HepG2 (cell line): ENCODE results near the gene SSTR5. TPM values are rescaled to one million over a fixed set of nuclear protein-coding genes. Genes with fewer than 3 reads are reported as not detected.

Experiments used
- DNMT1 ChIP-seq: sonication (generic); formaldehyde crosslinking; IDR thresholded peaks from 2 replicates; pipeline ENCODE4 v1.5.1; 2020; ENCODE audit warnings: mild to moderate bottlenecking, missing genetic modification reagents
- HMGA1 ChIP-seq: sonication (generic); formaldehyde crosslinking; conservative IDR thresholded peaks from 2 replicates; pipeline ENCODE4 v1.4.0; 2020; ENCODE audit warnings: missing genetic modification reagents
- ISL2 ChIP-seq: sonication (generic); formaldehyde crosslinking; IDR thresholded peaks from 2 replicates; pipeline ENCODE4 v1.5.0; 2020; ENCODE audit warnings: missing genetic modification reagents
- PHF8 ChIP-seq: sonication (generic); formaldehyde crosslinking; IDR thresholded peaks from 2 replicates; pipeline ENCODE4 v1.5.0; 2020; ENCODE audit warnings: missing genetic modification reagents
- PRMT3 ChIP-seq: sonication (generic); formaldehyde crosslinking; IDR thresholded peaks from 2 replicates; pipeline ENCODE4 v1.8.1; 2022; ENCODE audit warnings: low read depth, mild to moderate bottlenecking, moderate library complexity, missing genetic modification reagents, borderline replicate concordance
- ZNF101 ChIP-seq: sonication (generic); formaldehyde crosslinking; IDR thresholded peaks from 2 replicates; pipeline ENCODE4 v1.4.0; 2020; ENCODE audit warnings: mild to moderate bottlenecking, low read depth, missing genetic modification reagents, borderline replicate concordance
- ZNF232 ChIP-seq: sonication (generic); formaldehyde crosslinking; IDR thresholded peaks from 2 replicates; pipeline ENCODE4 v1.4.0; 2020; ENCODE audit warnings: missing genetic modification reagents, borderline replicate concordance
- polyA plus RNA-seq, 8 experiments: library from polyadenylated mRNA; depleted of rRNA in 3 of 8; stranded (reverse) in 7 of 8; unstranded in 1 of 8; fragments of >200 nt; fragmentation: Illumina TruSeq in 4 of 8; extraction: Trizol in 4 of 8; gene quantifications; 2 replicates each; pipeline versions ENCODE4 v1.2.1 to v1.2.3, GENCODE V29; 2011 to 2016; ENCODE audit warnings: low read depth in 4 of 8, missing spikeins in 1 of 8, mixed read lengths in 1 of 8; ENCODE audit not compliant: insufficient read depth in 1 of 8
- total RNA-seq, 5 experiments: library from RNA; depleted of rRNA; stranded (reverse); fragments of >200 nt; fragmentation: Illumina TruSeq; extraction: Trizol; gene quantifications; 2 replicates each; pipeline ENCODE4 v1.2.3, GENCODE V29; 2016; ENCODE audit warnings: low read depth in 1 of 5
- TF ChIP-seq, protein P1 (sequence below): sonication (generic); formaldehyde crosslinking; IDR thresholded peaks from 2 replicates; pipeline ENCODE4 v1.4.0; 2020; ENCODE audit warnings: missing genetic modification reagents
- TF ChIP-seq, protein P2 (sequence below): sonication (generic); formaldehyde crosslinking; IDR thresholded peaks from 2 replicates; pipeline ENCODE4 v1.4.0; 2020; ENCODE audit warnings: missing genetic modification reagents, mild to moderate bottlenecking, borderline replicate concordance

Gene SSTR5
- total and polyA plus RNA-seq, 2 of the 13 experiments (the other 11 are each of a cell fraction or from before 2014, with no cell fraction given): 0.20 to 0.49 TPM

DNA sequence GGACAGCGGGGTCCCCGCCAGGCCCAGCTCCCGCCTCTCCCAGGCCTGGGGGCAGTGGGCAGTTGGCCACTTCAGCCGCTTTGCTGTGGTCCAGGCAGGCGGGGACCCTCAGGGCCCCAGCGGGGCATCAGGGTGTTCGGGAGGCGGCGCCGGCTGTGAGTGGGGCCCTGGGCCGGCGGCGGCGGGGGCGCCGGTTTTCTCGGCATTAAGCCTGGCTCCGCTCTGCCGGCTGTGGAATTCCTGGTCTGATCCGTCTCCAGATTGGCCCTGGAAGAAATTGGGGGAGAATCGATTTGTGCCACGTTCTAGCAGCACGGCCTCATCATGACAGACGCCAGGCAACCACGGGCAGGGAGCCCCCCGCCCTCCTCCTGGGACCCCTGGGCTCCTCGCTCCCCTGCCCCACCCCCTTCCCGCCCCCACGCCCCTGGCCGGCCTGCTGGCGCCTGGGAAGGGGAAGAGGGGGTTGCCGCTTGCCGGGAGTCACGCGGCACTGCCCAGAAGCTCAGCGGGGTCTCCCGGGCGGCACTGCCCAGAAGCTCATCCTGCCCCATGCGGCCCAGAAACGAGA is 28.6 kb upstream of the SSTR5 start (continued):
- no peak for TF ChIP-seq HMGA1 (CRISPR knock-in tag)
- TF ChIP-seq, protein P1, sequence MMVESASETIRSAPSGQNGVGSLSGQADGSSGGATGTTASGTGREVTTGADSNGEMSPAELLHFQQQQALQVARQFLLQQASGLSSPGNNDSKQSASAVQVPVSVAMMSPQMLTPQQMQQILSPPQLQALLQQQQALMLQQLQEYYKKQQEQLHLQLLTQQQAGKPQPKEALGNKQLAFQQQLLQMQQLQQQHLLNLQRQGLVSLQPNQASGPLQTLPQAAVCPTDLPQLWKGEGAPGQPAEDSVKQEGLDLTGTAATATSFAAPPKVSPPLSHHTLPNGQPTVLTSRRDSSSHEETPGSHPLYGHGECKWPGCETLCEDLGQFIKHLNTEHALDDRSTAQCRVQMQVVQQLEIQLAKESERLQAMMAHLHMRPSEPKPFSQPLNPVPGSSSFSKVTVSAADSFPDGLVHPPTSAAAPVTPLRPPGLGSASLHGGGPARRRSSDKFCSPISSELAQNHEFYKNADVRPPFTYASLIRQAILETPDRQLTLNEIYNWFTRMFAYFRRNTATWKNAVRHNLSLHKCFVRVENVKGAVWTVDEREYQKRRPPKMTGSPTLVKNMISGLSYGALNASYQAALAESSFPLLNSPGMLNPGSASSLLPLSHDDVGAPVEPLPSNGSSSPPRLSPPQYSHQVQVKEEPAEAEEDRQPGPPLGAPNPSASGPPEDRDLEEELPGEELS (CRISPR knock-in tag): no peak
- TF ChIP-seq, protein P2, sequence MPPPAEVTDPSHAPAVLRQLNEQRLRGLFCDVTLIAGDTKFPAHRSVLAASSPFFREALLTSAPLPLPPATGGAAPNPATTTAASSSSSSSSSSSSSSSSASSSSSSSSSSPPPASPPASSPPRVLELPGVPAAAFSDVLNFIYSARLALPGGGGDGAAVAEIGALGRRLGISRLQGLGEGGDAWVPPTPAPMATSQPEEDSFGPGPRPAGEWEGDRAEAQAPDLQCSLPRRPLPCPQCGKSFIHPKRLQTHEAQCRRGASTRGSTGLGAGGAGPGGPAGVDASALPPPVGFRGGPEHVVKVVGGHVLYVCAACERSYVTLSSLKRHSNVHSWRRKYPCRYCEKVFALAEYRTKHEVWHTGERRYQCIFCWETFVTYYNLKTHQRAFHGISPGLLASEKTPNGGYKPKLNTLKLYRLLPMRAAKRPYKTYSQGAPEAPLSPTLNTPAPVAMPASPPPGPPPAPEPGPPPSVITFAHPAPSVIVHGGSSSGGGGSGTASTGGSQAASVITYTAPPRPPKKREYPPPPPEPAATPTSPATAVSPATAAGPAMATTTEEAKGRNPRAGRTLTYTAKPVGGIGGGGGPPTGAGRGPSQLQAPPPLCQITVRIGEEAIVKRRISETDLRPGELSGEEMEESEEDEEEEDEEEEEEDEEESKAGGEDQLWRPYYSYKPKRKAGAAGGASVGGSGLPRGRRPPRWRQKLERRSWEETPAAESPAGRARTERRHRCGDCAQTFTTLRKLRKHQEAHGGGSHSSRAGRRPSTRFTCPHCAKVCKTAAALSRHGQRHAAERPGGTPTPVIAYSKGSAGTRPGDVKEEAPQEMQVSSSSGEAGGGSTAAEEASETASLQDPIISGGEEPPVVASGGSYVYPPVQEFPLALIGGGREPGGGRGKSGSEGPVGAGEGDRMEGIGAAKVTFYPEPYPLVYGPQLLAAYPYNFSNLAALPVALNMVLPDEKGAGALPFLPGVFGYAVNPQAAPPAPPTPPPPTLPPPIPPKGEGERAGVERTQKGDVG (CRISPR knock-in tag): no peak
- no peak for TF ChIP-seq PHF8 (CRISPR knock-in tag)
- no peak for TF ChIP-seq ZNF101
- no peak for TF ChIP-seq ISL2 (CRISPR knock-in tag)
- no peak for TF ChIP-seq ZNF232
- no peak for TF ChIP-seq PRMT3 (CRISPR knock-in tag)
- no peak for TF ChIP-seq DNMT1
